CD14-positive monocyte (primary cell): ENCODE measurements around the gene KSR1. TPM values are rescaled to one million over a fixed set of nuclear protein-coding genes. Genes with fewer than 3 reads are reported as not detected.
A peak's percentile ranks its signal among the peaks of the same experiment; 100 is the strongest.
"Not testable (repeated sequence)": the region's sequence is repeated elsewhere in the genome, so short reads cannot be mapped to it uniquely, and the experiment has no call there.

Experiments used
- DNase-seq, 3 donors: peaks; one replicate each; pipeline ENCODE4 v3.0.0-alpha.2; 2011 to 2022
- H2AFZ ChIP-seq: 2 replicates; pipeline ENCODE4 v1.6.0; 2012; ENCODE audit warnings: mild to moderate bottlenecking, low read depth, low read length, inconsistent platforms; ENCODE audit not compliant: insufficient read depth, poor library complexity, severe bottlenecking
- H3K27ac ChIP-seq, 2 donors: 1 replicate in 1 of 2; 2 replicates in 1 of 2; pipeline ENCODE4 v1.5.1; 2012 to 2013; ENCODE audit warnings: low read length in 2 of 2, control low read depth in 1 of 2, inconsistent platforms in 1 of 2, low read depth in 1 of 2, mild to moderate bottlenecking in 1 of 2
- H3K27me3 ChIP-seq, 2 donors: one replicate each; pipeline versions ENCODE4 v1.6.0 to v1.6.1; 2011 to 2013; ENCODE audit warnings: low read length in 2 of 2; ENCODE audit not compliant: control insufficient read depth in 2 of 2, insufficient read depth in 2 of 2
- H3K36me3 ChIP-seq, 2 donors: replicated peaks in 1 of 2; 1 replicate in 1 of 2; 2 replicates in 1 of 2; pipeline versions ENCODE4 v1.5.1 to v1.6.1; 2012 to 2013; ENCODE audit warnings: low read length in 2 of 2, control low read depth in 1 of 2, inconsistent platforms in 1 of 2, mild to moderate bottlenecking in 1 of 2; ENCODE audit not compliant: insufficient read depth in 2 of 2, control insufficient read depth in 1 of 2
- H3K4me1 ChIP-seq, 2 donors: 1 replicate in 1 of 2; 2 replicates in 1 of 2; pipeline versions ENCODE4 v1.5.1 to v1.6.1; 2012 to 2013; ENCODE audit warnings: low read length in 2 of 2, control low read depth in 1 of 2, inconsistent platforms in 1 of 2, mild to moderate bottlenecking in 1 of 2, moderate library complexity in 1 of 2; ENCODE audit not compliant: insufficient read depth in 2 of 2, control insufficient read depth in 1 of 2
- H3K4me2 ChIP-seq: replicated peaks from 2 replicates; pipeline ENCODE3; 2012; ENCODE audit warnings: low read length, moderate library complexity, mild to moderate bottlenecking; ENCODE audit not compliant: poor library complexity, severe bottlenecking; ENCODE audit errors: extremely low read depth
- H3K4me3 ChIP-seq, 3 experiments: fragments of 200-600 bp in 1 of 3; sonication (generic) in 1 of 3; replicated peaks in 1 of 3; 1 replicate in 2 of 3; 2 replicates in 1 of 3; pipeline ENCODE4 v1.5.1; 2011 to 2013; ENCODE audit warnings: low read length in 3 of 3, mild to moderate bottlenecking in 3 of 3, control low read depth in 2 of 3, low read depth in 2 of 3, inconsistent platforms in 1 of 3, moderate library complexity in 1 of 3
- H3K79me2 ChIP-seq: 2 replicates; pipeline ENCODE4 v1.6.0; 2012; ENCODE audit warnings: mild to moderate bottlenecking, control low read depth, inconsistent platforms, low read length, moderate library complexity; ENCODE audit not compliant: insufficient read depth
- H3K9ac ChIP-seq: 2 replicates; pipeline ENCODE4 v1.6.0; 2017; ENCODE audit warnings: low read length, mild to moderate bottlenecking; ENCODE audit not compliant: insufficient read depth, poor library complexity, severe bottlenecking
- H3K9me3 ChIP-seq, 2 donors: replicated peaks in 1 of 2; 1 replicate in 1 of 2; 2 replicates in 1 of 2; pipeline versions ENCODE4 v1.5.1 to v1.6.1; 2012 to 2013; ENCODE audit warnings: low read length in 2 of 2, control low read depth in 1 of 2; ENCODE audit not compliant: control insufficient read depth in 1 of 2, insufficient read depth in 1 of 2
- H4K20me1 ChIP-seq: 2 replicates; pipeline ENCODE4 v1.6.0; 2012; ENCODE audit warnings: mild to moderate bottlenecking, low read length, control low read depth, moderate library complexity; ENCODE audit not compliant: insufficient read depth
- H3K27ac Mint-ChIP-seq, 7 donors: one replicate each; pipeline ENCODE4 v1.8.0; 2020; ENCODE audit warnings: mild to moderate bottlenecking in 7 of 7, mixed read lengths in 7 of 7, moderate library complexity in 6 of 7, inconsistent platforms in 2 of 7
- H3K27me3 Mint-ChIP-seq, 3 donors: one replicate each; pipeline ENCODE4 v1.8.0; 2021 to 2022; ENCODE audit warnings: low read depth in 3 of 3, mild to moderate bottlenecking in 3 of 3, mixed read lengths in 3 of 3, moderate library complexity in 3 of 3, inconsistent platforms in 1 of 3
- H3K36me3 Mint-ChIP-seq, 2 donors: one replicate each; pipeline ENCODE4 v1.8.0; 2020; ENCODE audit warnings: mixed read lengths in 2 of 2, inconsistent platforms in 1 of 2, mild to moderate bottlenecking in 1 of 2
- H3K4me1 Mint-ChIP-seq: one replicate; pipeline ENCODE4 v1.8.0; 2020; ENCODE audit warnings: mild to moderate bottlenecking, mixed read lengths
- H3K4me3 Mint-ChIP-seq, 2 donors: one replicate each; pipeline ENCODE4 v1.8.0; 2020; ENCODE audit warnings: mild to moderate bottlenecking in 2 of 2, mixed read lengths in 2 of 2, moderate library complexity in 1 of 2
- H3K9me3 Mint-ChIP-seq, 7 donors: one replicate each; pipeline ENCODE4 v1.8.0; 2020 to 2022; ENCODE audit warnings: mixed read lengths in 7 of 7, mild to moderate bottlenecking in 6 of 7, moderate library complexity in 6 of 7, inconsistent platforms in 2 of 7
- CTCF ChIP-seq: fragments of 200-600 bp; IDR thresholded peaks from one replicate; pipeline ENCODE4 v1.8.0; 2022; ENCODE audit warnings: antibody characterized with exemption, mild to moderate bottlenecking
- whole genome bisulfite sequencing: methylation state at CpG from one replicate; pipeline ENCODE4 v1.1.5; 2013; ENCODE audit warnings: missing lambda C conversion rate; ENCODE audit not compliant: insufficient coverage; 5-methylcytosine and 5-hydroxymethylcytosine counted together
- intact Hi-C, 2 donors: fragments of 100-400 bp; cut with micrococcal nuclease; formaldehyde crosslinking; loops; one replicate each; pipeline versions ENCODE4 v1.15.0 to v1.15.1; 2023
- polyA plus RNA-seq, 3 donors: library from polyadenylated mRNA; depleted of rRNA in 1 of 3; unstranded in 2 of 3; stranded (reverse) in 1 of 3; fragments of 300-500 nt in 2 of 3; fragments of >200 nt in 1 of 3; fragmentation: Illumina TruSeq in 2 of 3; gene quantifications; 1 replicate in 2 of 3; 2 replicates in 1 of 3; pipeline ENCODE4 v1.2.3, GENCODE V29; 2012 to 2021

KSR1 gene
- polyA plus RNA-seq, 3 donors: 1.2 to 111 (median 4.2) TPM

- intact Hi-C loops: no loop called here
- Histone ChIP-seq H3K79me2 (no peaks in the 10 kb centered on the region), H3K4me3 (no peak overlapping the region), H3K36me3 (no peaks in the 10 kb centered on the region), H3K27me3 (no peaks in the 10 kb centered on the region), H3K9ac (no peak overlapping the region), H4K20me1 (no peaks in the 10 kb centered on the region), H3K4me1 (no peaks in the 10 kb centered on the region), H3K4me2 (no peak overlapping the region), H2AFZ (no peak overlapping the region), H3K9me3 (no peaks in the 10 kb centered on the region), H3K27ac (no peak overlapping the region)
- no peak for DNase-seq
- H3K4me1 Mint-ChIP-seq: no peaks in the 10 kb centered on the region
- H3K9me3 Mint-ChIP-seq: peaks cover 0 to 4% (median 2%) of the 10 kb centered on the region in 7 donors
- TF ChIP-seq CTCF: no peak
- WGBS: 88% methylated on average over 10 of the region's 10 CpGs
- no peak overlapping the region for H3K27ac Mint-ChIP-seq
- no peaks in the 10 kb centered on the region for H3K27me3 Mint-ChIP-seq
- no peak overlapping the region for H3K4me3 Mint-ChIP-seq
- no peaks in the 10 kb centered on the region for H3K36me3 Mint-ChIP-seq
Observed at GRCh38 chr17:27424516-27424915, 31.7 kb upstream of the KSR1 start.

GRCh38 chr17:27424941-27425340 lies 31.3 kb upstream of the KSR1 start:
- Mint-ChIP-seq H3K4me3 (no peak overlapping the region), H3K27ac (peak overlapping the region in 1 of 7 donors; percentile 19)

GRCh38 chr17:27425571-27425970 lies 30.7 kb upstream of the KSR1 start:
- H3K9me3 Mint-ChIP-seq, H3K36me3 ChIP-seq, H3K4me3 ChIP-seq, H3K9ac ChIP-seq, H3K9me3 ChIP-seq, H4K20me1 ChIP-seq, DNase-seq, H2AFZ ChIP-seq, H3K27ac Mint-ChIP-seq, H3K27me3 Mint-ChIP-seq, H3K27ac ChIP-seq, H3K4me1 Mint-ChIP-seq, H3K27me3 ChIP-seq, intact Hi-C loops, H3K4me1 ChIP-seq, H3K4me2 ChIP-seq, H3K4me3 Mint-ChIP-seq, H3K36me3 Mint-ChIP-seq, H3K79me2 ChIP-seq: not testable (repeated sequence)
- WGBS: 93% methylated on average over 6 of the region's 6 CpGs

More at GRCh38 chr17:27424941-27425340, 31.3 kb upstream of the KSR1 start:
- no peak overlapping the region for H3K27ac ChIP-seq
- no peaks in the 10 kb centered on the region for H3K4me1 Mint-ChIP-seq
- H3K4me1 ChIP-seq: no peaks in the 10 kb centered on the region
- no peak overlapping the region for H3K4me2 ChIP-seq
- peaks cover 0 to 4% (median 2%) of the 10 kb centered on the region in 7 donors for H3K9me3 Mint-ChIP-seq
- no peak overlapping the region for H3K9ac ChIP-seq
- TF ChIP-seq CTCF: no peak
- H3K36me3 ChIP-seq: no peaks in the 10 kb centered on the region
- H3K4me3 ChIP-seq: no peak overlapping the region
- no peak for DNase-seq
- no peaks in the 10 kb centered on the region for H4K20me1 ChIP-seq
- 100% methylated on average over 2 of the region's 8 CpGs for WGBS
- intact Hi-C loops: no loop called here
- no peaks in the 10 kb centered on the region for H3K27me3 ChIP-seq
- H3K79me2 ChIP-seq: no peaks in the 10 kb centered on the region
- no peaks in the 10 kb centered on the region for H3K9me3 ChIP-seq
- H3K27me3 Mint-ChIP-seq: no peaks in the 10 kb centered on the region
- no peak overlapping the region for H2AFZ ChIP-seq
- H3K36me3 Mint-ChIP-seq: no peaks in the 10 kb centered on the region
